Measurements from ENCODE around the gene MAD2L2.

MAD2L2 gene

GRCh38 chr1:11650331-11650991 lies 30.5 kb downstream of the MAD2L2 start:
- TF ChIP-seq TCF12 (IDR thresholded peaks at IDR 0.05; ENCODE audit: low read depth): peak; percentile 73
- peak; percentile 87 for TF ChIP-seq NFIC (IDR thresholded peaks at IDR 0.05)
- no peak for TF ChIP-seq FOXM1 (IDR thresholded peaks at IDR 0.05; ENCODE audit: borderline replicate concordance, low read depth)
- TF ChIP-seq MAX (IDR thresholded peaks at IDR 0.05): peak; percentile 74
- 0 out of 2 replicates have a peak, but pooled peaks have one; percentile 22 for TF ChIP-seq USF1 (IDR thresholded peaks at IDR 0.05)
- peak; percentile 79 for TF ChIP-seq RAD21 (IDR thresholded peaks at IDR 0.05; ENCODE audit: low read depth)
- TF ChIP-seq EP300 (IDR thresholded peaks at IDR 0.05; ENCODE audit: borderline replicate concordance): peak; percentile 43; the same call in 1 of the 2 replicates
- no peak for TF ChIP-seq EGR1 (IDR thresholded peaks at IDR 0.05)

GRCh38 chr1:11649624-11650330 lies 31.2 kb downstream of the MAD2L2 start:
- TF ChIP-seq MAX (IDR thresholded peaks at IDR 0.05) (0 out of 2 replicates have a peak, but pooled peaks have one; percentile 4), EP300 (IDR thresholded peaks at IDR 0.05; ENCODE audit: borderline replicate concordance) (no peak), YY1 (IDR thresholded peaks at IDR 0.05; ENCODE audit: low read depth) (no peak)

GRCh38 chr1:11649237-11649623 lies 31.7 kb downstream of the MAD2L2 start:
- TF ChIP-seq ZBTB7A (IDR thresholded peaks at IDR 0.05; ENCODE audit: low read depth): 0 out of 2 replicates have a peak, but pooled peaks have one; percentile 44
- TF ChIP-seq NFIC (IDR thresholded peaks at IDR 0.05): no peak
- peak; percentile 40; the same call in 1 of the 2 replicates for TF ChIP-seq MAX (IDR thresholded peaks at IDR 0.05)

- no peak for TF ChIP-seq YY1 (IDR thresholded peaks at IDR 0.05; ENCODE audit: low read depth)
- TF ChIP-seq RAD21 (IDR thresholded peaks at IDR 0.05; ENCODE audit: low read depth): no peak
- TF ChIP-seq EGR1 (IDR thresholded peaks at IDR 0.05): no peak
- TF ChIP-seq MAX (IDR thresholded peaks at IDR 0.05): no peak
- TF ChIP-seq CEBPB (IDR thresholded peaks at IDR 0.05): no peak
- no peak for TF ChIP-seq TEAD4 (IDR thresholded peaks at IDR 0.05)
- no peak for TF ChIP-seq NFIC (IDR thresholded peaks at IDR 0.05)
- no peak for TF ChIP-seq CREB1 (IDR thresholded peaks at IDR 0.05; ENCODE audit: low read depth)
Observed at GRCh38 chr1:11648732-11649158, 32.2 kb downstream of the MAD2L2 start.

GRCh38 chr1:11648039-11648438 lies 32.9 kb downstream of the MAD2L2 start:
- TF ChIP-seq TCF12 (IDR thresholded peaks at IDR 0.05; ENCODE audit: low read depth) (no peak), EGR1 (IDR thresholded peaks at IDR 0.05) (no peak), CEBPB (IDR thresholded peaks at IDR 0.05) (no peak), ZBTB7A (IDR thresholded peaks at IDR 0.05; ENCODE audit: low read depth) (no peak), USF1 (IDR thresholded peaks at IDR 0.05) (no peak), TEAD4 (IDR thresholded peaks at IDR 0.05) (no peak), NFIC (IDR thresholded peaks at IDR 0.05) (no peak), FOXM1 (IDR thresholded peaks at IDR 0.05; ENCODE audit: borderline replicate concordance, low read depth) (no peak), CREB1 (IDR thresholded peaks at IDR 0.05; ENCODE audit: low read depth) (no peak), REST (IDR thresholded peaks at IDR 0.05; ENCODE audit: low read depth) (no peak), YY1 (IDR thresholded peaks at IDR 0.05; ENCODE audit: low read depth) (no peak), EP300 (IDR thresholded peaks at IDR 0.05; ENCODE audit: borderline replicate concordance) (no peak)

GRCh38 chr1:11647333-11647732 lies 33.6 kb downstream of the MAD2L2 start:
- TF ChIP-seq CREB1 (IDR thresholded peaks at IDR 0.05; ENCODE audit: low read depth): no peak
- TF ChIP-seq EP300 (IDR thresholded peaks at IDR 0.05; ENCODE audit: borderline replicate concordance): no peak
- TF ChIP-seq MAX (IDR thresholded peaks at IDR 0.05): no peak
- no peak for TF ChIP-seq TEAD4 (IDR thresholded peaks at IDR 0.05)
- no peak for TF ChIP-seq TCF12 (IDR thresholded peaks at IDR 0.05; ENCODE audit: low read depth)
- no peak for TF ChIP-seq USF1 (IDR thresholded peaks at IDR 0.05)
- no peak for TF ChIP-seq ZBTB7A (IDR thresholded peaks at IDR 0.05; ENCODE audit: low read depth)
- no peak for TF ChIP-seq FOXM1 (IDR thresholded peaks at IDR 0.05; ENCODE audit: borderline replicate concordance, low read depth)
- no peak for TF ChIP-seq NFIC (IDR thresholded peaks at IDR 0.05)

Data from Ishikawa (cell line).